ENCODE results near the gene LRRN2. TPM values are rescaled to one million over a fixed set of nuclear protein-coding genes. Genes with fewer than 3 reads are reported as not detected.
A peak's percentile ranks its signal among the peaks of the same experiment; 100 is the strongest.

Gene LRRN2
- 1 to 10 TPM; 2.0 to 8.6 (median 3.9) TPM for total RNA-seq

DNA sequence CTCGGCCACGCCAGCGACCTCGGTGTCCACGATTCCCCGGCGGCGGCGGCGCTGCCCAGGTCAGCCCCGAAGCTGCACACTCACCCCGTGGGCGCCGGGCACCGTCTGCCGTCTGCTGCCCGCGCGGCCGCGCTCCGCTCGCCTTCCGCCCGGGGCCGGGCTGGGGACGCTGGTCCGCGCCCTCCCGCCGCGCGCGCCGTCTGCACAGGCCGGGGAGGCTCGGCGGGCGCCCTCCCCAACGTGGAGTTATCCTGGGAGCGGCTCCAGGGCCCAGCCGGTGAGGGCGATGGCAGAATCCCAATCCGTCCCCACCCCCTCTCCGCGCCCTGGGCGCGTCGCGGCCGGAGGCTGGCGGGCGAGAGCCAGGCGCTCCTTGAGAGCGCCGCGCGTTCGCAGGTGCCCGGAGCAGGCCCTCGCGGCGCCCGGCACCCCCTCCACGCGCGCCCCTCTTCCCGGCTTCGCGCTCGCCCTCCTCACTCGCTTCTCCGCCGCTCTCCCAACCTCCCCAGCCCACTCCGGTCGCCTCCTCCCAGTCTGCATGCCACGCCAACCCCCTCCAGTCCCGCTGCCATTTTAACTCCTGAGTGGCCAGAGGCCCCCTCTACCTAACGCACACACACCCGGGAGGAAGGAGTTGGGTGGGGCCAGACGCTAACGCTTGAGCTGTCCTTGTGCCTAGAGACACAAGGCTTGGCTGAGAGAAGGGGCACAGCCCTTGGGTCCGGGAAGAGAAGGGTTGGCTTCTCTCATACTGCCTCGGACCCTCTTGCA is at the start of gene LRRN2:
LRRN2 (minus strand) TSS at position 503 of the 771 bp plus-strand sequence. CDS start 65,746 bp downstream, outside the sequence.
- WGBS, 2 donors: 2 to 6% methylated on average over 11 to 21 of the region's 84 CpGs
- intact Hi-C loops (cut with DNase I): no loop called here
- no peak within 1 kb of the TSS for H3K27ac ChIP-seq
- TF ChIP-seq POLR2A (IDR thresholded peaks at IDR 0.05) (no peak), CTCF (IDR thresholded peaks at IDR 0.05) (no peak)
- peak within 1 kb of the TSS in 2 of 3 donors; percentile 24 to 56 for H3K4me3 ChIP-seq (replicated peaks in 1 of 3)
- peak; percentile 57 to 61 for DNase-seq
- no peaks in the 10 kb centered on the region for H3K27me3 ChIP-seq
- H3K4me1 ChIP-seq: peaks cover 0 to 16% of the 10 kb centered on the region in 2 donors
- no peaks in the 10 kb centered on the region for H3K9me3 ChIP-seq
- H3K36me3 ChIP-seq: no peaks in the 10 kb centered on the region

GRCh38 chr1:204735042-204735441 is 49.5 kb upstream of the LRRN2 start:
- DNase-seq: no peak
- TF ChIP-seq POLR2A (IDR thresholded peaks at IDR 0.05): no peak
- no peak for TF ChIP-seq CTCF (IDR thresholded peaks at IDR 0.05)
- Histone ChIP-seq H3K27me3 (no peaks in the 10 kb centered on the region), H3K9me3 (no peaks in the 10 kb centered on the region), H3K4me1 (no peaks in the 10 kb centered on the region), H3K27ac (no peak overlapping the region), H3K36me3 (no peaks in the 10 kb centered on the region), H3K4me3 (replicated peaks in 1 of 3) (no peak overlapping the region)
- intact Hi-C loops (cut with DNase I): no loop called here

DNA sequence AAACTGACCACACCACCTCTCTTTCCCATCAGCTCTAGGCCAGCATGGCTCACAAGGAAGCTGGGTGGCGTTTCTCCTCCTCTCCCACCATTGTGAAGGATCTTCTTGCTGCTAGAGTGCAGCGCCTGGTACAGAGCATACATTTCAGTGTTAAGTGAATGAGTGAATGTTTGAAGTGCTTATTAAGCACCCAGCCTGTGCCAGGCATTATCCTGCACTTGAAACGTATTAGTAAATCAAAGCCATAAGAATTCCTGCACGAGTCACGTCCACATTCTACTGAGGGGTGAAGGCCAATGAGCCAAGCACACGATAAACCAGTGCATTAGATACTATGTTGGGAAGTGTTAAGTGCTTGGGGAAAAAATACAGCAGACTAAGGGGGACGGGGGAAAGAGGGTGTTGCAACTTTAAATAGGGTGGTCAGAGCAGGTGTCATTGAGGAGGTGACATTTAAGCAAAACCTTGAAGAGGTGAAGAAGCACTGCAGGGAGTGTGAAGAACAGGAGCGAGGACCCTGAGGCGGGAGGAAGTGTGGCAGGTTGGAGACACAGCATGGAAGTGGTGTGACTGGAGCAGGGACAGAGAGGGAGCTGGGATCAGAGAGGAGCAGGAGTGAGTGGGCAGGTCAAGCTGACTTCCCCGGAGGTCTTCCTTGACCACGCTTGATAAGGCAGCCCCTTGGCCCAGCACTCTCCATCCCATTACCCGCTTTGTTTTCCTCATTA is 48.5 kb upstream of the LRRN2 start:
- intact Hi-C loops (cut with DNase I): no loop called here
- DNase-seq: no peak
- H3K27me3 ChIP-seq: no peaks in the 10 kb centered on the region
- no peak for TF ChIP-seq CTCF (IDR thresholded peaks at IDR 0.05)
- TF ChIP-seq POLR2A (IDR thresholded peaks at IDR 0.05): no peak
- no peaks in the 10 kb centered on the region for H3K36me3 ChIP-seq
- H3K4me3 ChIP-seq (replicated peaks in 1 of 3): no peak overlapping the region
- no peak overlapping the region for H3K27ac ChIP-seq
- H3K9me3 ChIP-seq: no peaks in the 10 kb centered on the region
- WGBS, 2 donors: 79 to 83% methylated on average over 12 of the region's 12 CpGs
- H3K4me1 ChIP-seq: no peaks in the 10 kb centered on the region

GRCh38 chr1:204733289-204733688 is 47.8 kb upstream of the LRRN2 start:
- H3K27me3 ChIP-seq: no peaks in the 10 kb centered on the region
- intact Hi-C loops (cut with DNase I): no loop called here
- no peaks in the 10 kb centered on the region for H3K4me1 ChIP-seq
- no peaks in the 10 kb centered on the region for H3K36me3 ChIP-seq
- no peak overlapping the region for H3K27ac ChIP-seq
- no peak for DNase-seq
- 59 to 64% methylated on average over 4 of the region's 4 CpGs for WGBS, 2 donors
- no peaks in the 10 kb centered on the region for H3K9me3 ChIP-seq
- TF ChIP-seq CTCF (IDR thresholded peaks at IDR 0.05) (no peak), POLR2A (IDR thresholded peaks at IDR 0.05) (no peak)
- H3K4me3 ChIP-seq (replicated peaks in 1 of 3): no peak overlapping the region

- no peak for DNase-seq
- Histone ChIP-seq H3K9me3 (no peaks in the 10 kb centered on the region), H3K27me3 (no peaks in the 10 kb centered on the region), H3K4me1 (no peaks in the 10 kb centered on the region), H3K27ac (no peak overlapping the region), H3K4me3 (replicated peaks in 1 of 3) (no peak overlapping the region), H3K36me3 (no peaks in the 10 kb centered on the region)
- intact Hi-C loops (cut with DNase I): no loop called here
- 89 to 94% methylated on average over 5 of the region's 5 CpGs for WGBS, 2 donors
- no peak for TF ChIP-seq POLR2A (IDR thresholded peaks at IDR 0.05)
- no peak for TF ChIP-seq CTCF (IDR thresholded peaks at IDR 0.05)
Observed at GRCh38 chr1:204731985-204732575, 46.5 kb upstream of the LRRN2 start.
